Dedifferentiated amniotic fluid mesenchymal stem cell (primary cell): ENCODE measurements around the gene SPTB.
A peak's percentile ranks its signal among the peaks of the same experiment; 100 is the strongest.
"Not testable (repeated sequence)": the region's sequence is repeated elsewhere in the genome, so short reads cannot be mapped to it uniquely, and the experiment has no call there.

Experiments
- DNase-seq: peaks from one replicate; pipeline ENCODE4 v3.0.0-alpha.2; 2016; ENCODE audit errors: extremely low spot score

SPTB gene

GRCh38 chr14:64821651-64822050 lies 58.1 kb downstream of the SPTB start:
- no peak for DNase-seq

GRCh38 chr14:64818151-64818550 lies 61.6 kb downstream of the SPTB start:
- no peak for DNase-seq

GRCh38 chr14:64817631-64818030 lies 62.1 kb downstream of the SPTB start:
- no peak for DNase-seq

- no peak for DNase-seq
These were observed 63.4 kb downstream of the SPTB start for GRCh38 chr14:64816221-64816783.

GRCh38 chr14:64815257-64815656 lies 64.5 kb downstream of the SPTB start:
- no peak for DNase-seq

- no peak for DNase-seq
These were observed 67.3 kb downstream of the SPTB start for GRCh38 chr14:64812412-64812811.

GRCh38 chr14:64811676-64812075 lies 68.0 kb downstream of the SPTB start:
- DNase-seq: no peak

- DNase-seq: no peak
These were observed 71.3 kb downstream of the SPTB start for GRCh38 chr14:64808449-64808848.

- no peak for DNase-seq
These were observed 72.2 kb downstream of the SPTB start for GRCh38 chr14:64807551-64807950.

- DNase-seq: no peak
These were observed 72.7 kb downstream of the SPTB start for GRCh38 chr14:64806862-64807495.

- DNase-seq: peak; percentile 68
These were observed 73.4 kb downstream of the SPTB start for GRCh38 chr14:64806202-64806861.

GRCh38 chr14:64805646-64806045 lies 74.1 kb downstream of the SPTB start:
- DNase-seq: not testable (repeated sequence)

GRCh38 chr14:64804754-64805260 lies 74.9 kb downstream of the SPTB start:
- no peak for DNase-seq

GRCh38 chr14:64801800-64802199 lies 77.9 kb downstream of the SPTB start:
- DNase-seq: no peak

- no peak for DNase-seq
These were observed 78.7 kb downstream of the SPTB start for GRCh38 chr14:64801046-64801445.

- DNase-seq: peak; percentile 43
These were observed 79.7 kb downstream of the SPTB start for GRCh38 chr14:64800000-64800399.

- no peak for DNase-seq
These were observed 80.2 kb downstream of the SPTB start for GRCh38 chr14:64799555-64799954.

- no peak for DNase-seq
These were observed 83.3 kb downstream of the SPTB start for GRCh38 chr14:64796369-64796768.

GRCh38 chr14:64795921-64796320 lies 83.8 kb downstream of the SPTB start:
- no peak for DNase-seq

GRCh38 chr14:64795211-64795610 lies 84.5 kb downstream of the SPTB start:
- no peak for DNase-seq

GRCh38 chr14:64792871-64793560 lies 86.7 kb downstream of the SPTB start:
- DNase-seq: no peak

GRCh38 chr14:64792231-64792630 lies 87.5 kb downstream of the SPTB start:
- no peak for DNase-seq

GRCh38 chr14:64790478-64790877 lies 89.2 kb downstream of the SPTB start:
- DNase-seq: no peak
